Measurements from ENCODE around the gene DDX51. TPM values are rescaled to one million over a fixed set of nuclear protein-coding genes. Genes with fewer than 3 reads are reported as not detected.
"Not testable (repeated sequence)": the region's sequence is repeated elsewhere in the genome, so short reads cannot be mapped to it uniquely, and the experiment has no call there.

Gene DDX51
- total and polyA plus RNA-seq, 2 experiments from 2014 or later, result 12.4 to 18.3 TPM

GRCh38 chr12:132137483-132138125 lies 6.5 kb downstream of the DDX51 start:
- Mint-ChIP-seq H3K9me3 (peaks cover 12% of the 10 kb centered on the region), H3K27ac (no peak overlapping the region), H3K27me3 (ENCODE audit: insufficient read depth, low read depth, poor library complexity) (peaks cover 34% of the 10 kb centered on the region), H3K36me3 (ENCODE audit: low read depth) (peaks cover 45% of the 10 kb centered on the region), H3K4me3 (no peak overlapping the region), H3K4me1 (no peaks in the 10 kb centered on the region)
- ATAC-seq, result no peak
- TF ChIP-seq EZH2phosphoT487 (IDR thresholded peaks at IDR 0.05; ENCODE audit: unreplicated experiment), result no peak
- TF ChIP-seq ZNF114 (CRISPR knock-in tag; IDR thresholded peaks at IDR 0.05), result no peak
- no peak for TF ChIP-seq ZNF331 (CRISPR knock-in tag; IDR thresholded peaks at IDR 0.05; ENCODE audit: low read depth)
- Histone ChIP-seq H3K4me3 (no peak overlapping the region), H3K27ac (ENCODE audit: low read depth) (no peak overlapping the region), H3K36me3 (ENCODE audit: insufficient read depth) (no peaks in the 10 kb centered on the region), H3F3A (replicated peaks; ENCODE audit: low read depth) (0 out of 2 replicates have a peak, but pooled peaks cover 6% of the 10 kb centered on the region), H3K4me1 (ENCODE audit: insufficient read depth) (no peaks in the 10 kb centered on the region), H3K27me3 (ENCODE audit: insufficient read depth) (no peaks in the 10 kb centered on the region), H4K20me1 (replicated peaks; ENCODE audit: insufficient read depth) (no peaks in the 10 kb centered on the region; the same call in none of the 2 replicates), H3K79me2 (replicated peaks; ENCODE audit: insufficient read depth) (peaks cover 6% of the 10 kb centered on the region), H3K9me2 (ENCODE audit: insufficient read depth) (no peaks in the 10 kb centered on the region), H3K4me2 (no peak overlapping the region), H2AFZ (no peak overlapping the region)
- DNase-seq (ENCODE audit: low spot score), result no peak

GRCh38 chr12:132136226-132136625 lies 7.9 kb downstream of the DDX51 start:
- H3K4me3 ChIP-seq; H3K4me1 ChIP-seq (ENCODE audit: insufficient read depth); H3K4me1 Mint-ChIP-seq; H3K79me2 ChIP-seq (replicated peaks; ENCODE audit: insufficient read depth); H3K27ac Mint-ChIP-seq; ATAC-seq; H3F3A ChIP-seq (replicated peaks; ENCODE audit: low read depth); H4K20me1 ChIP-seq (replicated peaks; ENCODE audit: insufficient read depth); H3K36me3 ChIP-seq (ENCODE audit: insufficient read depth); H3K27me3 ChIP-seq (ENCODE audit: insufficient read depth); H3K27ac ChIP-seq (ENCODE audit: low read depth); DNase-seq (ENCODE audit: low spot score); H2AFZ ChIP-seq; H3K4me2 ChIP-seq; H3K4me3 Mint-ChIP-seq; H3K9me2 ChIP-seq (ENCODE audit: insufficient read depth): not testable (repeated sequence)
- H3K27me3 Mint-ChIP-seq (ENCODE audit: insufficient read depth, low read depth, poor library complexity), result peaks cover 36% of the 10 kb centered on the region
- peaks cover 21% of the 10 kb centered on the region for H3K9me3 Mint-ChIP-seq
- H3K36me3 Mint-ChIP-seq (ENCODE audit: low read depth), result peaks cover 45% of the 10 kb centered on the region

GRCh38 chr12:132134653-132135183 lies 9.4 kb downstream of the DDX51 start:
- H3K27ac Mint-ChIP-seq; H3K4me2 ChIP-seq; H3F3A ChIP-seq (replicated peaks; ENCODE audit: low read depth); H3K4me3 Mint-ChIP-seq; H3K9me2 ChIP-seq (ENCODE audit: insufficient read depth); H3K4me1 Mint-ChIP-seq; H3K4me1 ChIP-seq (ENCODE audit: insufficient read depth); ATAC-seq; H3K27ac ChIP-seq (ENCODE audit: low read depth); H3K36me3 ChIP-seq (ENCODE audit: insufficient read depth); H3K79me2 ChIP-seq (replicated peaks; ENCODE audit: insufficient read depth); DNase-seq (ENCODE audit: low spot score); H2AFZ ChIP-seq; H3K4me3 ChIP-seq; H4K20me1 ChIP-seq (replicated peaks; ENCODE audit: insufficient read depth); H3K27me3 ChIP-seq (ENCODE audit: insufficient read depth): not testable (repeated sequence)
- H3K27me3 Mint-ChIP-seq (ENCODE audit: insufficient read depth, low read depth, poor library complexity), result peaks cover 39% of the 10 kb centered on the region
- H3K36me3 Mint-ChIP-seq (ENCODE audit: low read depth), result peaks cover 48% of the 10 kb centered on the region
- H3K9me3 Mint-ChIP-seq, result peaks cover 36% of the 10 kb centered on the region

Measured in GM23338 (cell line).